Activated naive CD8-positive, alpha-beta T cell treated with anti-CD3 and anti-CD28 coated beads, Interleukin-2, amount 10 ng/mL, durations not matched to agents 7 days and 5 days (primary cell): Measurements from ENCODE around the gene NMU. TPM values are rescaled to one million over a fixed set of nuclear protein-coding genes. Genes with fewer than 3 reads are reported as not detected.
"Not testable (repeated sequence)": the region's sequence is repeated elsewhere in the genome, so short reads cannot be mapped to it uniquely, and the experiment has no call there.

Experiments used
- ATAC-seq: fragments of 150-1000 bp; cut with Tn5 transposase; one replicate; pipeline ENCODE4 v1.10.0; 2021; ENCODE audit warnings: low read depth, moderate library complexity
- POLR2A ChIA-PET: fragments of 350-600 bp; sonication (Branson Sonifier 250); formaldehyde crosslinking; loops from one replicate; lab custom pipeline; 2021; ENCODE audit warnings: antibody characterized with exemption; lab: Charles Lee
- DNase-seq: peaks from one replicate; pipeline ENCODE4 v3.0.0; 2021
- H3K27ac Mint-ChIP-seq: one replicate; pipeline ENCODE4 v1.8.0; 2022; ENCODE audit warnings: mild to moderate bottlenecking, mixed read lengths
- H3K27me3 Mint-ChIP-seq: one replicate; pipeline ENCODE4 v1.8.0; 2022; ENCODE audit warnings: mild to moderate bottlenecking, moderate library complexity, mixed read lengths
- H3K36me3 Mint-ChIP-seq: one replicate; pipeline ENCODE4 v1.8.0; 2021; ENCODE audit warnings: mild to moderate bottlenecking, mixed read lengths
- H3K4me1 Mint-ChIP-seq: one replicate; pipeline ENCODE4 v1.8.0; 2021; ENCODE audit warnings: mixed read lengths
- H3K4me3 Mint-ChIP-seq: one replicate; pipeline ENCODE4 v1.8.0; 2022; ENCODE audit warnings: mild to moderate bottlenecking, moderate library complexity, mixed read lengths
- H3K9me3 Mint-ChIP-seq: one replicate; pipeline ENCODE4 v1.8.0; 2021; ENCODE audit warnings: mixed read lengths
- total RNA-seq, 2 experiments: library from RNA; stranded (reverse); gene quantifications; one replicate each; pipeline ENCODE4 v1.2.3, GENCODE V29; 2021

The NMU gene
- total RNA-seq, 2 experiments from 2014 or later, result not detected

- no peak for ATAC-seq
- H3K27ac Mint-ChIP-seq, result no peak overlapping the region
- POLR2A ChIA-PET, result no interaction called here
Measured at GRCh38 chr4:55612341-55612740, 23.8 kb downstream of the NMU start.

GRCh38 chr4:55611358-55612059 lies 24.6 kb downstream of the NMU start:
- no peak for DNase-seq
- Mint-ChIP-seq H3K4me3 (no peak overlapping the region), H3K4me1 (no peaks in the 10 kb centered on the region), H3K9me3 (no peaks in the 10 kb centered on the region), H3K27ac (no peak overlapping the region), H3K36me3 (no peaks in the 10 kb centered on the region), H3K27me3 (peaks cover 8% of the 10 kb centered on the region)
- POLR2A ChIA-PET, result no interaction called here
- no peak for ATAC-seq

More at GRCh38 chr4:55612341-55612740, 23.8 kb downstream of the NMU start:
- Mint-ChIP-seq H3K4me3 (no peak overlapping the region), H3K4me1 (peaks cover 2% of the 10 kb centered on the region), H3K9me3 (no peaks in the 10 kb centered on the region), H3K27me3 (peaks cover 8% of the 10 kb centered on the region), H3K36me3 (no peaks in the 10 kb centered on the region)
- no peak for DNase-seq

GRCh38 chr4:55610381-55610780 lies 25.7 kb downstream of the NMU start:
- no peaks in the 10 kb centered on the region for H3K9me3 Mint-ChIP-seq
- no peak overlapping the region for H3K4me3 Mint-ChIP-seq
- no peak overlapping the region for H3K27ac Mint-ChIP-seq
- H3K36me3 Mint-ChIP-seq, result no peaks in the 10 kb centered on the region
- POLR2A ChIA-PET, result no interaction called here
- DNase-seq (no peak), ATAC-seq (no peak)
- peaks cover 5% of the 10 kb centered on the region for H3K27me3 Mint-ChIP-seq
- H3K4me1 Mint-ChIP-seq, result no peaks in the 10 kb centered on the region

- Mint-ChIP-seq H3K4me3 (no peak overlapping the region), H3K36me3 (no peaks in the 10 kb centered on the region), H3K27ac (no peak overlapping the region), H3K9me3 (no peaks in the 10 kb centered on the region), H3K27me3 (peaks cover 3% of the 10 kb centered on the region), H3K4me1 (no peaks in the 10 kb centered on the region)
- ATAC-seq (no peak), DNase-seq (no peak)
- POLR2A ChIA-PET, result no interaction called here
Measured at GRCh38 chr4:55609393-55609866, 26.7 kb downstream of the NMU start.

GRCh38 chr4:55608591-55608990 lies 27.5 kb downstream of the NMU start:
- H3K9me3 Mint-ChIP-seq, result no peaks in the 10 kb centered on the region
- H3K4me3 Mint-ChIP-seq, result no peak overlapping the region
- POLR2A ChIA-PET, result no interaction called here
- no peak overlapping the region for H3K27ac Mint-ChIP-seq
- H3K27me3 Mint-ChIP-seq, result peaks cover 1% of the 10 kb centered on the region
- no peaks in the 10 kb centered on the region for H3K36me3 Mint-ChIP-seq
- DNase-seq (no peak), ATAC-seq (no peak)
- H3K4me1 Mint-ChIP-seq, result no peaks in the 10 kb centered on the region

- POLR2A ChIA-PET, result no interaction called here
- H3K9me3 Mint-ChIP-seq, result no peaks in the 10 kb centered on the region
- H3K27ac Mint-ChIP-seq, result no peak overlapping the region
- ATAC-seq (no peak), DNase-seq (no peak)
- peaks cover 5% of the 10 kb centered on the region for H3K27me3 Mint-ChIP-seq
- H3K4me1 Mint-ChIP-seq, result no peaks in the 10 kb centered on the region
- H3K4me3 Mint-ChIP-seq, result no peak overlapping the region
- no peaks in the 10 kb centered on the region for H3K36me3 Mint-ChIP-seq
Measured at GRCh38 chr4:55604996-55605395, 31.1 kb downstream of the NMU start.

GRCh38 chr4:55600640-55601039 lies 35.5 kb downstream of the NMU start:
- no peak overlapping the region for H3K27ac Mint-ChIP-seq
- H3K9me3 Mint-ChIP-seq, result no peaks in the 10 kb centered on the region
- H3K4me3 Mint-ChIP-seq, result no peak overlapping the region
- no peaks in the 10 kb centered on the region for H3K4me1 Mint-ChIP-seq
- no peaks in the 10 kb centered on the region for H3K36me3 Mint-ChIP-seq
- DNase-seq (no peak), ATAC-seq (no peak)
- POLR2A ChIA-PET, result no interaction called here
- H3K27me3 Mint-ChIP-seq, result peaks cover 12% of the 10 kb centered on the region

- DNase-seq, result no peak
- Mint-ChIP-seq H3K4me1 (no peaks in the 10 kb centered on the region), H3K36me3 (no peaks in the 10 kb centered on the region), H3K9me3 (no peaks in the 10 kb centered on the region), H3K4me3 (no peak overlapping the region), H3K27me3 (peaks cover 17% of the 10 kb centered on the region), H3K27ac (no peak overlapping the region)
- no peak for ATAC-seq
- POLR2A ChIA-PET, result no interaction called here
Measured at GRCh38 chr4:55598641-55599040, 37.5 kb downstream of the NMU start.

GRCh38 chr4:55592014-55592413 lies 44.1 kb downstream of the NMU start, which contains the start of gene PDCL2:
Gene PDCL2, minus strand, starts transcription at chr4:55592245. Its CDS starts 136 bp downstream, at chr4:55592109.
- H3K27me3 Mint-ChIP-seq, result peaks cover 12% of the 10 kb centered on the region
- H3K36me3 Mint-ChIP-seq, result no peaks in the 10 kb centered on the region
- DNase-seq, result no peak
- POLR2A ChIA-PET, result no interaction called here
- H3K4me3 Mint-ChIP-seq, result no peak within 1 kb of the TSS
- H3K27ac Mint-ChIP-seq, result no peak within 1 kb of the TSS
- no peaks in the 10 kb centered on the region for H3K4me1 Mint-ChIP-seq
- peaks cover 6% of the 10 kb centered on the region for H3K9me3 Mint-ChIP-seq
- ATAC-seq, result no peak

- Mint-ChIP-seq H3K27ac (no peak overlapping the region), H3K4me1 (no peaks in the 10 kb centered on the region), H3K27me3 (peaks cover 4% of the 10 kb centered on the region), H3K9me3 (peaks cover 8% of the 10 kb centered on the region), H3K4me3 (no peak overlapping the region), H3K36me3 (no peaks in the 10 kb centered on the region)
- DNase-seq, result no peak
- no peak for ATAC-seq
- POLR2A ChIA-PET, result no interaction called here
Measured at GRCh38 chr4:55588160-55588559, 47.9 kb downstream of the NMU start.

- H3K27me3 Mint-ChIP-seq, H3K36me3 Mint-ChIP-seq, ATAC-seq, DNase-seq, H3K27ac Mint-ChIP-seq, H3K4me3 Mint-ChIP-seq, H3K9me3 Mint-ChIP-seq, H3K4me1 Mint-ChIP-seq, POLR2A ChIA-PET: not testable (repeated sequence)
Measured at GRCh38 chr4:55582773-55583172, 53.3 kb downstream of the NMU start.

- H3K27ac Mint-ChIP-seq, result no peak overlapping the region
- H3K9me3 Mint-ChIP-seq, result peaks cover 14% of the 10 kb centered on the region
- H3K4me1 Mint-ChIP-seq, result no peaks in the 10 kb centered on the region
- POLR2A ChIA-PET, result no interaction called here
- peaks cover 3% of the 10 kb centered on the region for H3K27me3 Mint-ChIP-seq
- ATAC-seq (no peak), DNase-seq (no peak)
- no peaks in the 10 kb centered on the region for H3K36me3 Mint-ChIP-seq
- H3K4me3 Mint-ChIP-seq, result no peak overlapping the region
Measured at GRCh38 chr4:55578341-55579010, 57.6 kb downstream of the NMU start.

- DNase-seq (no peak), ATAC-seq (no peak)
- POLR2A ChIA-PET, result no interaction called here
- Mint-ChIP-seq H3K27me3 (peaks cover 5% of the 10 kb centered on the region), H3K4me1 (no peaks in the 10 kb centered on the region), H3K27ac (no peak overlapping the region), H3K9me3 (peaks cover 10% of the 10 kb centered on the region), H3K4me3 (no peak overlapping the region), H3K36me3 (no peaks in the 10 kb centered on the region)
Measured at GRCh38 chr4:55575513-55575912, 60.6 kb downstream of the NMU start.

- no peaks in the 10 kb centered on the region for H3K4me1 Mint-ChIP-seq
- H3K4me3 Mint-ChIP-seq, result no peak overlapping the region
- DNase-seq (no peak), ATAC-seq (no peak)
- no peak overlapping the region for H3K27ac Mint-ChIP-seq
- POLR2A ChIA-PET, result no interaction called here
- H3K27me3 Mint-ChIP-seq, result peaks cover 2% of the 10 kb centered on the region
- peaks cover 10% of the 10 kb centered on the region for H3K9me3 Mint-ChIP-seq
- no peaks in the 10 kb centered on the region for H3K36me3 Mint-ChIP-seq
Measured at GRCh38 chr4:55574252-55574651, 61.8 kb downstream of the NMU start.
